Measurements from ENCODE around the gene PRDM12.

Gene PRDM12

DNA sequence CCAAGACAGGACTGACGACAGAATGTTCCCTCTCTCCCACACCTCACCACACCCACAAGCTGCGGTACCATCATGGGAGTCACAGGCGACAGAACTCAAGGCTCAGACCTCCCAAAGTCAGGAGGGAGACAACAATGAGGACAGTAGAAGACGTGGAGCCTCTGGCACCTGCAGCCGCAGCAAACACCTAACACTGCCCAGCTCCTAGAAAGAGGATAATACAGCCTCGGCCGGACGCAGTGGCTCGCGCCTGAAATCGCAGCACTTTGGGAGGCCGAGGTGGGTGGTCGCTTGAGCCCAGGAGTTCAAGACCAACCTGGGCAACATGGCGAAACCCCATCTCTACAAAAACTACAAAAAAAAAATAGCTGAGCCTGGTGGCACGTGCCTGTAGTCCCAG lies 13.2 kb upstream of the PRDM12 start:
- H3K23ac ChIP-seq (ENCODE audit: low read length) = no peak overlapping the region
- no peak overlapping the region for H4K12ac ChIP-seq (ENCODE audit: low read depth, low read length)
- no peaks in the 10 kb centered on the region for H3K36me3 ChIP-seq (ENCODE audit: control insufficient read depth in 1 of 2, insufficient read depth in 2 of 2, low read length in 2 of 2)
- DNase-seq = no peak
- no peak overlapping the region for H3K18ac ChIP-seq (ENCODE audit: low read length)
- H3K9me3 ChIP-seq (ENCODE audit: insufficient read depth, low read depth, low read length) = peaks cover 5% of the 10 kb centered on the region
- no peak overlapping the region for H2BK120ac ChIP-seq (ENCODE audit: insufficient read depth, low read length, poor library complexity)
- H4K91ac ChIP-seq (ENCODE audit: low read depth, low read length) = no peak overlapping the region
- H2BK5ac ChIP-seq (ENCODE audit: low read depth, low read length, poor library complexity) = no peak overlapping the region
- H3K79me1 ChIP-seq (ENCODE audit: low read length) = no peaks in the 10 kb centered on the region
- no CpG with 5 or more reads among the region's 15 CpGs for WGBS (ENCODE audit: extremely low coverage, insufficient coverage, insufficient read length)
- H4K8ac ChIP-seq (ENCODE audit: low read depth, low read length) = no peak overlapping the region
- no peaks in the 10 kb centered on the region for H3K27me3 ChIP-seq (ENCODE audit: insufficient read depth, low read length)
- no peak overlapping the region for H3K9ac ChIP-seq (ENCODE audit: low read length)
- no peak overlapping the region for H3K4ac ChIP-seq (ENCODE audit: low read depth, low read length)
- H3K4me2 ChIP-seq (ENCODE audit: low read length) = no peak overlapping the region
- H2AK5ac ChIP-seq (ENCODE audit: low read length) = no peak overlapping the region
- H2AFZ ChIP-seq (ENCODE audit: insufficient read depth, low read length, poor library complexity) = no peak overlapping the region
- no peaks in the 10 kb centered on the region for H3K4me1 ChIP-seq (ENCODE audit: control insufficient read depth in 1 of 2, insufficient read depth in 2 of 2, low read length in 2 of 2)
- H3K79me2 ChIP-seq (ENCODE audit: control insufficient read depth, insufficient read depth, low read length, poor library complexity) = no peaks in the 10 kb centered on the region
- H3K27ac ChIP-seq (ENCODE audit: low read depth, low read length) = no peak overlapping the region
- no peak overlapping the region for H2BK12ac ChIP-seq (ENCODE audit: low read length)
- H3K4me3 ChIP-seq (ENCODE audit: low read depth, low read length) = no peak overlapping the region
- no peak overlapping the region for H3K14ac ChIP-seq (ENCODE audit: low read length)

DNA sequence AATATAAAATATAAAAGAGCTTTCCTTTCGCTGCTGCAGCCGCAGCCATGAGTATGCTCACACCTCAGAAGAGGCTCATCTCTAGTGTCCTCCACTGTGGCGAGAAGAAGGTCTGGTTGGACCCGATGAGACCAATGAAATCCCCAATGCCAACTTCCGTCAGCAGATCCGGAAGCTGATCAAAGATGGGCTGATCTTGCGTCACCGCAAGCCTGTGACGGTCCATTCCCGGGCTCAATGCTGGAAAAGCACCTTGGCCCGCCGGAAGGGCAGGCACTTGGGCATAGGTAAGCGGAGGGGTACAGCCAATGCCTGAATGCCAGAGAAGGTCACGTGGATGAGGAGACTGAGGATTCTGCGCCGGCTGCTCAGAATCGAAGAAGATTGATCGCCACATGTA lies 12.6 kb upstream of the PRDM12 start:
- no peak overlapping the region for H2BK120ac ChIP-seq (ENCODE audit: insufficient read depth, low read length, poor library complexity)
- H3K27me3 ChIP-seq (ENCODE audit: insufficient read depth, low read length) = peaks cover 3% of the 10 kb centered on the region
- H3K79me1 ChIP-seq (ENCODE audit: low read length) = no peaks in the 10 kb centered on the region
- no peak overlapping the region for H3K4me3 ChIP-seq (ENCODE audit: low read depth, low read length)
- no peak overlapping the region for H3K4ac ChIP-seq (ENCODE audit: low read depth, low read length)
- H3K4me2 ChIP-seq (ENCODE audit: low read length) = no peak overlapping the region
- no peak overlapping the region for H4K91ac ChIP-seq (ENCODE audit: low read depth, low read length)
- H3K27ac ChIP-seq (ENCODE audit: low read depth, low read length) = no peak overlapping the region
- no peak overlapping the region for H4K12ac ChIP-seq (ENCODE audit: low read depth, low read length)
- no peaks in the 10 kb centered on the region for H3K79me2 ChIP-seq (ENCODE audit: control insufficient read depth, insufficient read depth, low read length, poor library complexity)
- no CpG with 5 or more reads among the region's 18 CpGs for WGBS (ENCODE audit: extremely low coverage, insufficient coverage, insufficient read length)
- no peaks in the 10 kb centered on the region for H3K4me1 ChIP-seq (ENCODE audit: control insufficient read depth in 1 of 2, insufficient read depth in 2 of 2, low read length in 2 of 2)
- no peak overlapping the region for H3K18ac ChIP-seq (ENCODE audit: low read length)
- peaks cover 7% of the 10 kb centered on the region for H3K9me3 ChIP-seq (ENCODE audit: insufficient read depth, low read depth, low read length)
- H3K14ac ChIP-seq (ENCODE audit: low read length) = no peak overlapping the region
- no peak overlapping the region for H3K9ac ChIP-seq (ENCODE audit: low read length)
- no peak overlapping the region for H2BK5ac ChIP-seq (ENCODE audit: low read depth, low read length, poor library complexity)
- H3K23ac ChIP-seq (ENCODE audit: low read length) = no peak overlapping the region
- no peak overlapping the region for H4K8ac ChIP-seq (ENCODE audit: low read depth, low read length)
- DNase-seq = no peak
- no peak overlapping the region for H2BK12ac ChIP-seq (ENCODE audit: low read length)
- H2AK5ac ChIP-seq (ENCODE audit: low read length) = no peak overlapping the region
- no peaks in the 10 kb centered on the region for H3K36me3 ChIP-seq (ENCODE audit: control insufficient read depth in 1 of 2, insufficient read depth in 2 of 2, low read length in 2 of 2)
- no peak overlapping the region for H2AFZ ChIP-seq (ENCODE audit: insufficient read depth, low read length, poor library complexity)

DNA sequence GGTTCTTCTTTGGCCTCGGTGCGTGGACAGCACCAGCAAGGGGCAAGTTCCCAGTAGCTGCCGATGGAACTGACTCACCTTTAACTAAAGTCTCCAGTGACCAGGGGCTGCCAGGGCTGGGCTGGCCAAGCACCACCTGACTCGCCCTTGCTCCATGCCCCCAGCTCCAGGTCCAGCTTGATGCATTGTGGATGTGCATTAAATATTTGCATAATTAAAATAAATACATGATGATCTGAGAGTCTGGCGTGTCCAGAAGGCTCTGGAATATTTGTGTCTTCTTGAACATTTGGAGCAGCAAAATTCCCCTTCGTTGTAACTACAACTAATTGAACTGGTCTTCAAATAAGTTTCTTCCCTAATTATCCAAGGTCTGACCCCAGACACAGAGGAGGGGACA lies 9.5 kb upstream of the PRDM12 start:
- no peak overlapping the region for H3K14ac ChIP-seq (ENCODE audit: low read length)
- no peak overlapping the region for H2AFZ ChIP-seq (ENCODE audit: insufficient read depth, low read length, poor library complexity)
- no peak for DNase-seq
- H3K4me1 ChIP-seq (ENCODE audit: control insufficient read depth in 1 of 2, insufficient read depth in 2 of 2, low read length in 2 of 2) = no peaks in the 10 kb centered on the region
- H3K9ac ChIP-seq (ENCODE audit: low read length) = no peak overlapping the region
- H3K4ac ChIP-seq (ENCODE audit: low read depth, low read length) = no peak overlapping the region
- H2AK5ac ChIP-seq (ENCODE audit: low read length) = no peak overlapping the region
- no peaks in the 10 kb centered on the region for H3K36me3 ChIP-seq (ENCODE audit: control insufficient read depth in 1 of 2, insufficient read depth in 2 of 2, low read length in 2 of 2)
- H3K18ac ChIP-seq (ENCODE audit: low read length) = no peak overlapping the region
- H3K27me3 ChIP-seq (ENCODE audit: insufficient read depth, low read length) = peaks cover 23% of the 10 kb centered on the region
- no peak overlapping the region for H4K12ac ChIP-seq (ENCODE audit: low read depth, low read length)
- no peak overlapping the region for H3K4me2 ChIP-seq (ENCODE audit: low read length)
- H3K27ac ChIP-seq (ENCODE audit: low read depth, low read length) = no peak overlapping the region
- no peak overlapping the region for H2BK5ac ChIP-seq (ENCODE audit: low read depth, low read length, poor library complexity)
- H2BK12ac ChIP-seq (ENCODE audit: low read length) = no peak overlapping the region
- H3K79me1 ChIP-seq (ENCODE audit: low read length) = no peaks in the 10 kb centered on the region
- H3K9me3 ChIP-seq (ENCODE audit: insufficient read depth, low read depth, low read length) = peaks cover 16% of the 10 kb centered on the region
- no peak overlapping the region for H3K4me3 ChIP-seq (ENCODE audit: low read depth, low read length)
- no peak overlapping the region for H2BK120ac ChIP-seq (ENCODE audit: insufficient read depth, low read length, poor library complexity)
- H4K91ac ChIP-seq (ENCODE audit: low read depth, low read length) = no peak overlapping the region
- no CpG with 5 or more reads among the region's 6 CpGs for WGBS (ENCODE audit: extremely low coverage, insufficient coverage, insufficient read length)
- no peak overlapping the region for H4K8ac ChIP-seq (ENCODE audit: low read depth, low read length)
- H3K79me2 ChIP-seq (ENCODE audit: control insufficient read depth, insufficient read depth, low read length, poor library complexity) = no peaks in the 10 kb centered on the region
- no peak overlapping the region for H3K23ac ChIP-seq (ENCODE audit: low read length)

DNA sequence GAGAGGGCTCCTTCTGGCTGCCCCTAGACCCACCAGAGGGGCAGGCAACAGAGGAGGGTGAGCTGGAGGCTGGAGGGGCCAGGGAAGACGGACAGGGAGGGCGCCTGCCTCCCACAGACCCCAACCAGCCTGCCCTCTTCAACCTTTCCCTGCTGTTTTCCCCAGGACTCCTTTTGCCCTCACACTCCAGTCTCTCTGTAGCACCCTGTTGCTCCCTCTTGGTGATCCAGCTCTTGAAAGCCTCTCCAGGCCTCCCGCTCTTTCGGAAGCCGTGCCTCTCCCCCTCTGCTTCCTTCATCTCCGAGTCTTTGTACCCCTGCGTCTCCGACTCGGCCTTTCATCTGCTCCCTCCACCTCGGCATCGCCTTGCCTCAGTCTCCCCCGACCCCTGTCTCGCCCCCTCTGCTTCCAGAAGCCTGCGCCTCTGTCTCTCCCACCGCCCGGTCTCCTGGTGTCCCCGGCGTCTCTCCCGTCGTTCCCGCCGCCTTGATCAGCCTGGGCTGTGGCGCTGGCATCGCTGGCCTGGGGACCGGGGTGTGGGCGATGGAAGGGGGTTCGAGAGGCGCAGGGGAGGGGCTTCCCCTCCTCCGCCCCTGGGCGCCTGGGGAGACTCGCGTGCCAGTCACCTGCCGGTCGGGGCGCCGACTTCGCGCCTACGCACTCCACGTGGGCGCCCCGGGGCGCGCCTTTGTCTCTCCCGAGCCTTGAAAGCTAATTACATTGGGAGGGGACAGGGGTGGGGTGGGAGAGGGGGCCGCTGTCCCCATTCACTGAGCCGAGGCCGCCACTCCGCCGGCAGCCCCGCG lies 5.3 kb upstream of the PRDM12 start:
- Histone ChIP-seq H3K36me3 (ENCODE audit: control insufficient read depth in 1 of 2, insufficient read depth in 2 of 2, low read length in 2 of 2) (no peaks in the 10 kb centered on the region), H3K27me3 (ENCODE audit: insufficient read depth, low read length) (peaks cover 65% of the 10 kb centered on the region), H2BK120ac (ENCODE audit: insufficient read depth, low read length, poor library complexity) (no peak overlapping the region), H3K23ac (ENCODE audit: low read length) (no peak overlapping the region), H4K8ac (ENCODE audit: low read depth, low read length) (no peak overlapping the region), H2AK5ac (ENCODE audit: low read length) (no peak overlapping the region), H3K14ac (ENCODE audit: low read length) (no peak overlapping the region), H3K79me2 (ENCODE audit: control insufficient read depth, insufficient read depth, low read length, poor library complexity) (no peaks in the 10 kb centered on the region), H3K27ac (ENCODE audit: low read depth, low read length) (no peak overlapping the region), H4K12ac (ENCODE audit: low read depth, low read length) (no peak overlapping the region), H4K91ac (ENCODE audit: low read depth, low read length) (no peak overlapping the region), H2BK5ac (ENCODE audit: low read depth, low read length, poor library complexity) (no peak overlapping the region), H2BK12ac (ENCODE audit: low read length) (no peak overlapping the region), H3K4ac (ENCODE audit: low read depth, low read length) (no peak overlapping the region), H3K4me1 (ENCODE audit: control insufficient read depth in 1 of 2, insufficient read depth in 2 of 2, low read length in 2 of 2) (peaks cover 0 to 6% of the 10 kb centered on the region in 2 experiments), H2AFZ (ENCODE audit: insufficient read depth, low read length, poor library complexity) (no peak overlapping the region), H3K18ac (ENCODE audit: low read length) (no peak overlapping the region), H3K9ac (ENCODE audit: low read length) (no peak overlapping the region), H3K4me2 (ENCODE audit: low read length) (no peak overlapping the region), H3K4me3 (ENCODE audit: low read depth, low read length) (no peak overlapping the region), H3K79me1 (ENCODE audit: low read length) (no peaks in the 10 kb centered on the region), H3K9me3 (ENCODE audit: insufficient read depth, low read depth, low read length) (peaks cover 25% of the 10 kb centered on the region)
- no CpG with 5 or more reads among the region's 52 CpGs for WGBS (ENCODE audit: extremely low coverage, insufficient coverage, insufficient read length)
- no peak for DNase-seq

All from trophoblast cell (in vitro differentiated cells and primary cell).